Measurements from ENCODE around the gene XPO5.

- TF ChIP-seq REST (IDR thresholded peaks at IDR 0.05; ENCODE audit: insufficient read depth in 1 of 2, low read depth in 2 of 2, low read length in 2 of 2) (no peak), POLR2AphosphoS5 (IDR thresholded peaks at IDR 0.05; ENCODE audit: low read depth, low read length) (no peak), TAF1 (IDR thresholded peaks at IDR 0.05; ENCODE audit: borderline replicate concordance, insufficient read depth, low read length) (no peak), SIN3A (IDR thresholded peaks at IDR 0.05; ENCODE audit: borderline replicate concordance, insufficient read depth, low read length) (no peak)
Measured at GRCh38 chr6:43497689-43498088, 78.1 kb downstream of the XPO5 start.

Data from PFSK-1 (cell line).